CD4-positive, alpha-beta T cell treated with Interleukin-6 at 100 ng/mL for 8 hours (primary cell): Measurements from ENCODE around the gene C9orf50.

ENCODE experiments used
- DNase-seq: peaks from one replicate; pipeline ENCODE4 v3.0.0-alpha.2; 2020; ENCODE audit warnings: mixed read lengths, low spot score

Gene C9orf50

GRCh38 chr9:129570450-129571297 lies 50.2 kb downstream of the C9orf50 start:
- no peak for DNase-seq

GRCh38 chr9:129569502-129570449 lies 51.1 kb downstream of the C9orf50 start:
- no peak for DNase-seq

GRCh38 chr9:129568560-129569501 lies 52.1 kb downstream of the C9orf50 start:
- DNase-seq, result no peak

GRCh38 chr9:129567842-129568559 lies 52.9 kb downstream of the C9orf50 start:
- DNase-seq, result no peak

GRCh38 chr9:129567329-129567728 lies 53.6 kb downstream of the C9orf50 start:
- no peak for DNase-seq

GRCh38 chr9:129566563-129567266 lies 54.2 kb downstream of the C9orf50 start:
- no peak for DNase-seq

- DNase-seq, result no peak
These were observed 58.0 kb downstream of the C9orf50 start for GRCh38 chr9:129562917-129563316.

GRCh38 chr9:129562514-129562913 lies 58.4 kb downstream of the C9orf50 start:
- no peak for DNase-seq
